ENCODE data around the gene FBXO36.

The FBXO36 gene

DNA sequence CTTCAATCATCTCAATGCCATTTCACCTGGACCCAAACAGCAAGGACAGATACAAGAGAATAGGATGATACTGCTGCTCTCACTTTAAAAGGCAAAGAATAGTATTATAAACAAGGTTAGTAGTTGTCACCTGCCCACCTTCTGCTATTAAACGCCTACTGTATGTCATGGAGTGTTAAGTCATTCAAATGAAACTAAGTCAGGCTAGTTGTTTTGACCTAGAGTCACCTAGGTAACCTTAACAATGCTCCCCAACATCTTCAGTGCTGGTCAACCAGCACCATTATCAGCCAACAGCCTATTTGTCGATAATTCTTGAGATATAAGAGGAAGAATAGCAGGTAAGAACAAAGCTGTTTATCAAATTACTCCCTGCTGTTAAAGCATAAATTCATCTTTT is 39.7 kb upstream of the FBXO36 start:
- H3K27ac ChIP-seq = no peak overlapping the region
- TF ChIP-seq, protein P1, sequence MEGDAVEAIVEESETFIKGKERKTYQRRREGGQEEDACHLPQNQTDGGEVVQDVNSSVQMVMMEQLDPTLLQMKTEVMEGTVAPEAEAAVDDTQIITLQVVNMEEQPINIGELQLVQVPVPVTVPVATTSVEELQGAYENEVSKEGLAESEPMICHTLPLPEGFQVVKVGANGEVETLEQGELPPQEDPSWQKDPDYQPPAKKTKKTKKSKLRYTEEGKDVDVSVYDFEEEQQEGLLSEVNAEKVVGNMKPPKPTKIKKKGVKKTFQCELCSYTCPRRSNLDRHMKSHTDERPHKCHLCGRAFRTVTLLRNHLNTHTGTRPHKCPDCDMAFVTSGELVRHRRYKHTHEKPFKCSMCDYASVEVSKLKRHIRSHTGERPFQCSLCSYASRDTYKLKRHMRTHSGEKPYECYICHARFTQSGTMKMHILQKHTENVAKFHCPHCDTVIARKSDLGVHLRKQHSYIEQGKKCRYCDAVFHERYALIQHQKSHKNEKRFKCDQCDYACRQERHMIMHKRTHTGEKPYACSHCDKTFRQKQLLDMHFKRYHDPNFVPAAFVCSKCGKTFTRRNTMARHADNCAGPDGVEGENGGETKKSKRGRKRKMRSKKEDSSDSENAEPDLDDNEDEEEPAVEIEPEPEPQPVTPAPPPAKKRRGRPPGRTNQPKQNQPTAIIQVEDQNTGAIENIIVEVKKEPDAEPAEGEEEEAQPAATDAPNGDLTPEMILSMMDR (conservative IDR thresholded peaks at IDR 0.05) = no peak

DNA sequence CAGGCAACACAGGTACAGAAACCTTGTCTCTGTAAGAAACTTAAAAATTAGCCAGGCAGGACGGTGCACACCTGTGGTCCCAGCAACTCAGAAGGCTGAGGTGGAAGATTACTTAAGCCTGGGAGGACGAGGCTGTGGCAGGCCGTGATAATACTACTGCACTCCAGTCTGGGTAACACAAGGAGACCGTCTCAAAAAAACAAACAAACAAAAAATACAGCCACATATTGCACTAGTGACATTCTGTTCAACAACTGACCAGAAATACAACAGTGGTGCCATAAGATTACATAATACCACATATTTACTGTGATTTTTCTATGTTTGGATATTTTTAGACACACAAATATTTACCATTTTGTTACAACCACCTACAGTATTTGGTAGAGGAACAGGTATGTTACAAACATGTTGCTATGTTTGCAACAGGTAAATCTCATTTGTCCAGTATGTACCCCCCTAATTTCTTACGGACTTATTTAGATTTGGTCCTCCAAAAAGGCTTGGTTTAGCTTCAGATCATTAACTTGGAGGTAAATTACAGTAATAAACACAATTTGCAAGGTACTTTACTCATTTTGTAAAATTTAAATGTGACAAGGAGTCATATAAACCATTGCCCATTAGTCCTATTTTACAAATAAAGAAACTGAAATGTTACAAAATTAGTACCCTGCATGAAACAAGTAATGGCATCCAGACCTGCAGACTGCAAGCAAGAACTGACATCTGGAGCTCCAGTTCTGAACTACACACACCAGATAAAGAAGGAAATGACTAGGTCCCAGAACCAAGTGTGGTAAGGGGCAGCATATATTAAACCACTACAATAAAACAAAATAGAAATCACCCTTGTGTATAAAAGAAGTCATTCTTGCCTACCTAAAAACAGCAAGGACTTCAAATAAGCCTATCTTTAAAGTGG is 37.3 kb upstream of the FBXO36 start:
- no peak overlapping the region for H3K27ac ChIP-seq
- TF ChIP-seq, protein P1 (conservative IDR thresholded peaks at IDR 0.05) = no peak

DNA sequence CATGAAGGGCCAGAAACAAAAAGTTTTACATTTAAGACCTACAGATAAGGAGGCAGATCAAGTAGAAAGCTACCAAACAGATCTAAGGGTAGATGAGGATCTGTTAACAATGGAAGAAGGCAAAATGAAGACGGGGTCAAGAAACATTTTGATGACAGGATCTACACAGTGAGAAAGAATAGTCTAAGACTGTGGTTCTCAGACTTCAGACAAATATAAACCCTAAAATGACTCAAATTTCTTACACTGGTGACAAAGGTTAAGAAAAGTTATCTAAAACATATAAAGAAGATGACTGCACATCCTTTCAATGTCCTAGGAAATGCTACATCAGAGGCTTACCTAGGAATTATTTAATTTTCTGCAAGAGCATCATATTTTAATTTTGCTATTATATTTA is 34.9 kb upstream of the FBXO36 start:
- no peak overlapping the region for H3K27ac ChIP-seq
- TF ChIP-seq, protein P1 (conservative IDR thresholded peaks at IDR 0.05) = no peak

DNA sequence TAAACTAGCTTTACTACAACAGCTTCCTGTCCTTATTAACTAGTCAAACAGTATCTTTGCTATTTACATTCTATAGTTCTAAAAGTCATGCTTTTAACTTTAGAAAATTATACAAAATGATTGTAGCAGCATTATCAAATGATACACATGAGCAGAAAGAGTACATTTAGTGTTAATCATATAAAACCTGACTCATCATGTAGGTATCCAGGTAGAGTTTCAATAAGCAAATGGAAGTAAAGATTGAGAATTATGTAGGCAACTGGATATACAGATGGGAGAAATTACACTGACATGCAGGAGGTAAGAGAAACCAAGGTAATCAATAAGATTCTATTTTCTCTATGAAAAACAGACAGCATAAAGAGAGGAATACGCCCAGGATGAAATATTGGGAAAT is 34.3 kb upstream of the FBXO36 start:
- TF ChIP-seq, protein P1 (conservative IDR thresholded peaks at IDR 0.05) = no peak
- no peak overlapping the region for H3K27ac ChIP-seq

DNA sequence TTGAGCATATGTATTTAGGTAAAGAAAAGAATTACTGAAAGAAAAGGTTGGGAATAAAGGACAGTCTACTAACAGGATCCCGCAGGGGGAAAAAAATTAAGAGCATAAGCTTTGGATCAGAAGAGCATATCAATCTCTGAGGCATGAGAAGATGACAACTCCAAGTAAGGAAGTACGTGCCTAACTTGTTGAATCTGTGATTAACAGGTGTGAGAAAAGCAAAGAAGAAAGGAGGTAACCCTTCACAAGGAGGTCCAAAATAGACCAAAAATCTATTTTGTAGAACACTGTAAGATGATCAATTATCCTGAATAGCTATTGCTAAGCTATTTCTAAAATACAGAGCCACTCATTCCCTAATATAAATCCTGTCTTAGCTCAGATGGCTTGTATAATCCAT is 33.3 kb upstream of the FBXO36 start:
- TF ChIP-seq, protein P1 (conservative IDR thresholded peaks at IDR 0.05) = no peak

DNA sequence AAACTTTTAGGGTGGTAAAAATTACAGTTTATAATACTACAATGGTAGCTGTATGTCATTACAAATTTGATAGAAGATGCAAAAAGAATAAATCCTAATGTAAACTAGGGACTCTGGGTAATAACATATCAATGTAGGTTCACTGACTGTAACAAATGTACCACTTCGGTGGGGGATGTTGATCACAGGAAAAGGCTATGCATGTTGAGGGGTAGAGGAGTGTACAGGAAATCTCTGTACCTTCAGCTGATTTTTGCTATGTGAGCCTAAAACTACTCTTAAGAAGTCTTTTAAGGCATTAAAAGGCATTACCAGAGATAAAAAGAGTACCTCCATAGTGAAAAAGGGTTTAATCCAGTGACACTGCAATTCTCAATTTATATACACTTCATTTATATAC is 25.4 kb upstream of the FBXO36 start:
- TF ChIP-seq, protein P1 (conservative IDR thresholded peaks at IDR 0.05) = no peak
- no peak overlapping the region for H3K27ac ChIP-seq

More for the DNA sequence above, 33.3 kb upstream of the FBXO36 start:
- no peak overlapping the region for H3K27ac ChIP-seq

DNA sequence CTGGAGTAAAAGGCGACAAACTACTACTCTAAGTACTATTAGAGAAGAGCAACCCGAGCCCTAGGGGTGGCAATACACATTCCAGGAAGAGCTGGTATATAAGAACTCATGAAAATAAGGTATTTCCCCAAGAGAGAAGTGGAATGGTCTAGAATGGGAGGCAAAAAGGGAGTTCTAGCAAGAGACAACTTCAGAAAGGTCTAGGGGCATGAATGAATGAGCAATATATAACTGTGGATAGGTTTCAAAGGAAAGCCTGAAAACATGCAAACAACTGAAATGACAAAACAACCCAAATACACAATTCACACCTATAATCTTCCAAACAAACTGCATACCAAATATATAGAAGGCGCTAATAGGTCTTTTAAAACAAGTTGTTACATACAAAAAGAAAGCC is 22.7 kb upstream of the FBXO36 start:
- H3K27ac ChIP-seq = no peak overlapping the region
- TF ChIP-seq, protein P1 (conservative IDR thresholded peaks at IDR 0.05) = no peak

Measured in VCaP (cell line).